RWPE1 (cell line): ENCODE measurements around the gene C16orf86.

Experiments used
- CTCF ChIA-PET: fragments of 350-600 bp; sonication (Branson Sonifier 250); formaldehyde crosslinking; extraction: SDS; loops from one replicate; lab custom pipeline; 2021; lab: Yijun Ruan, JAX
- POLR2A ChIA-PET: fragments of 400-600 bp; formaldehyde crosslinking; extraction: SDS; loops from one replicate; lab custom pipeline; 2020; ENCODE audit warnings: antibody characterized with exemption; ENCODE audit not compliant: low non-redundant PET; lab: Yijun Ruan, JAX
- DNase-seq: peaks from one replicate; pipeline ENCODE4 v3.0.0; 2012; ENCODE audit warnings: low spot score
- H3K27ac ChIP-seq: fragments of 450-650 bp; 2 replicates; pipeline ENCODE4 v1.5.1; 2017
- TF ChIP-seq, protein P1 (sequence below): fragments of 450-650 bp; conservative IDR thresholded peaks from 2 replicates; pipeline ENCODE4 v1.5.1; 2017; ENCODE audit warnings: low read depth, mild to moderate bottlenecking

C16orf86 gene

DNA sequence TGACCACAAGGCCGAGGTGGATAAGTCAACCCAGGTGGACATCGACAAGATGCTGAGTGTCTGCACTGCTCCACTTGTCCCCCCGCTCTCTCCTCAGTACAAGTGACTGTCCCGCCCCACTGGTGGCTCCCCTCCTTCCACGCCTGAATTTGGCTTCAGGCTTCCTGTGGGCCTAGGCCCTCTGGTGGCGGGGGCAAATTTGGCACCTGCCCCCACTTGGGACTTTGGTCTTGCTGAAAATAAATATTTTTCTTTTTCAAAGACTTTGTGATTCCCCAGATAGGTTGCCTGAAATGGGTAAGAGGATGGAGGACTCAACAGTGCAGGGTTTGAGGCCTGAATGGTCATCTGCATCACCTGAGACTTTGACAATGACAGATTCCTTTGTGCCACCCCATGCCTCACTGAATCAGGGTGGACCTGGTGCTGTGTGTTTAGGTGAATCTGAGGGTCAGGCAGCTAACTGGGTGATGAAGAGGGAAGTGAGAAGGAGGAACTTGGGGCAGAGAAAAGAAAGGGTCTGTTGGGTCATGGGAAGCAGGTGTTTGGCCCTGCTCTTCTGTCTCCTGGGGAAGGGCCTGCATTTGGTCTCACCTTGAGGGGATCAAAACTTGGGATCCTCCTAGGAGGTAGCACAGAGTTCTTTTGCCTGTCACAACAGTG is 2.0 kb downstream of the C16orf86 start:
- ChIA-PET POLR2A (no interaction called here), CTCF (interaction anchor here (0.5 to 3.1 kb wide), 9 partner anchors 8 to 201 kb away, joined by 3 to 15 read pairs (median 4); no protein-coding TSS in a partner anchor)
- no peak for DNase-seq
- peak overlapping the region; percentile 80 for H3K27ac ChIP-seq
- TF ChIP-seq, protein P1, sequence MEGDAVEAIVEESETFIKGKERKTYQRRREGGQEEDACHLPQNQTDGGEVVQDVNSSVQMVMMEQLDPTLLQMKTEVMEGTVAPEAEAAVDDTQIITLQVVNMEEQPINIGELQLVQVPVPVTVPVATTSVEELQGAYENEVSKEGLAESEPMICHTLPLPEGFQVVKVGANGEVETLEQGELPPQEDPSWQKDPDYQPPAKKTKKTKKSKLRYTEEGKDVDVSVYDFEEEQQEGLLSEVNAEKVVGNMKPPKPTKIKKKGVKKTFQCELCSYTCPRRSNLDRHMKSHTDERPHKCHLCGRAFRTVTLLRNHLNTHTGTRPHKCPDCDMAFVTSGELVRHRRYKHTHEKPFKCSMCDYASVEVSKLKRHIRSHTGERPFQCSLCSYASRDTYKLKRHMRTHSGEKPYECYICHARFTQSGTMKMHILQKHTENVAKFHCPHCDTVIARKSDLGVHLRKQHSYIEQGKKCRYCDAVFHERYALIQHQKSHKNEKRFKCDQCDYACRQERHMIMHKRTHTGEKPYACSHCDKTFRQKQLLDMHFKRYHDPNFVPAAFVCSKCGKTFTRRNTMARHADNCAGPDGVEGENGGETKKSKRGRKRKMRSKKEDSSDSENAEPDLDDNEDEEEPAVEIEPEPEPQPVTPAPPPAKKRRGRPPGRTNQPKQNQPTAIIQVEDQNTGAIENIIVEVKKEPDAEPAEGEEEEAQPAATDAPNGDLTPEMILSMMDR, result no peak

GRCh38 chr16:67669499-67670101 is 3.0 kb downstream of the C16orf86 start:
- ChIA-PET POLR2A (no interaction called here), CTCF (interaction anchor here (0.6 to 1.1 kb wide), 3 partner anchors 80 to 149 kb away, joined by 3 to 4 read pairs (median 3); no protein-coding TSS in a partner anchor)
- H3K27ac ChIP-seq, result peak overlapping the region; percentile 80
- TF ChIP-seq, protein P1, result no peak
- no peak for DNase-seq

DNA sequence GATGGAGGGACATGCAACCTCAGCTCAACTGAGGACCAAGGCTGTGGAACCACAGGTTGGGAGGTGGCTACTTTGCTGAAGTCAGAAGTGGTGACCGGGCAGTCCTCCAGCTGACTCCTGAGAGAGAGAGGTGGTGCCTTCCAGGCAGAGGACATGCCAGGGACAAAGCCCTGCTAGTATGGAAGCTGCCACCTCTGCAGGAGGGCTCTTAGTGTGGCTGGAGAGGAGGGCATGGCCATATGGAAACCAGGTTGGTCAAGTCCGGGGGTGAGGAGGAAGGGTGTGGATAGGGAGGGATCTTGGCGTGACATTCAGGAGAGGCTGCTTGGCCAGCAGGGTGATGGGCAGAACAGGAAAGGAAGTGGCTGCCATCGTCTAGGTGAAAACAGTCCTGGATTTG is 5.7 kb downstream of the C16orf86 start:
- ChIA-PET POLR2A (no interaction called here), CTCF (interaction anchor here (0.6 to 3.5 kb wide), 15 partner anchors 10 to 522 kb away, joined by 3 to 17 read pairs (median 4); partner anchors contain the start of gene NRN1L)
- peak overlapping the region; percentile 60 for H3K27ac ChIP-seq
- no peak for DNase-seq
- TF ChIP-seq, protein P1, result no peak

GRCh38 chr16:67672739-67673662 is 6.4 kb downstream of the C16orf86 start:
- peak; percentile 64 for DNase-seq
- POLR2A ChIA-PET, result no interaction called here
- H3K27ac ChIP-seq, result peak overlapping the region; percentile 60

GRCh38 chr16:67673712-67674580 is 7.3 kb downstream of the C16orf86 start:
- TF ChIP-seq, protein P1, result no peak
- peak overlapping the region; percentile 60 for H3K27ac ChIP-seq
- ChIA-PET CTCF (interaction anchor here (0.7 to 3.5 kb wide), 6 partner anchors 8 to 211 kb away, joined by 3 to 17 read pairs (median 7); partner anchors contain the start of gene NRN1L), POLR2A (no interaction called here)
- DNase-seq, result no peak

More at GRCh38 chr16:67672739-67673662, 6.4 kb downstream of the C16orf86 start:
- TF ChIP-seq, protein P1, result peak; percentile 59
- CTCF ChIA-PET, result interaction anchor here (0.6 to 3.5 kb wide), 17 partner anchors 9 to 521 kb away, joined by 3 to 17 read pairs (median 4); partner anchors contain the start of gene NRN1L
